Neural progenitor cell (in vitro differentiated cells): ENCODE data around the gene GPHN. TPM values are rescaled to one million over a fixed set of nuclear protein-coding genes. Genes with fewer than 3 reads are reported as not detected.
"Not testable (repeated sequence)": the region's sequence is repeated elsewhere in the genome, so short reads cannot be mapped to it uniquely, and the experiment has no call there.

Experiments
- DNase-seq: peaks from one replicate; pipeline ENCODE4 v3.0.0-alpha.2; 2016; ENCODE audit warnings: low spot score
- H2AFZ ChIP-seq: fragments of 200-600 bp; sonication (generic); replicated peaks from 2 replicates; pipeline ENCODE4 v1.6.1; 2016; ENCODE audit warnings: antibody characterized with exemption
- H3F3A ChIP-seq: fragments of 200-600 bp; sonication (generic); 2 replicates; pipeline ENCODE4 v1.6.1; 2016; ENCODE audit warnings: antibody characterized with exemption, low read depth
- H3K27ac ChIP-seq: fragments of 200-600 bp; sonication (generic); 2 replicates; pipeline ENCODE4 v1.5.1; 2016; ENCODE audit warnings: mild to moderate bottlenecking
- H3K27me3 ChIP-seq: fragments of 200-600 bp; sonication (generic); 2 replicates; pipeline ENCODE4 v1.6.1; 2016; ENCODE audit warnings: mild to moderate bottlenecking, moderate library complexity
- H3K36me3 ChIP-seq: fragments of 200-600 bp; sonication (generic); 2 replicates; pipeline ENCODE4 v1.5.1; 2016
- H3K4me1 ChIP-seq: fragments of 200-600 bp; sonication (generic); 2 replicates; pipeline ENCODE4 v1.6.1; 2016; ENCODE audit warnings: mixed run types
- H3K4me2 ChIP-seq: fragments of 200-600 bp; sonication (generic); 2 replicates; pipeline ENCODE4 v1.6.1; 2016
- H3K4me3 ChIP-seq: fragments of 200-600 bp; sonication (generic); 2 replicates; pipeline ENCODE4 v1.5.1; 2016
- H3K79me2 ChIP-seq: fragments of 200-600 bp; sonication (generic); 2 replicates; pipeline ENCODE4 v1.6.1; 2016; ENCODE audit warnings: low read depth
- H3K9ac ChIP-seq: fragments of 200-600 bp; sonication (generic); 2 replicates; pipeline ENCODE4 v1.6.1; 2016
- H3K9me3 ChIP-seq: fragments of 200-600 bp; sonication (generic); 2 replicates; pipeline ENCODE4 v1.5.1; 2016; ENCODE audit warnings: low read depth
- H4K20me1 ChIP-seq: fragments of 200-600 bp; sonication (generic); 2 replicates; pipeline ENCODE4 v1.6.1; 2016; ENCODE audit warnings: low read depth
- H3K27ac Mint-ChIP-seq: 3 replicates; pipeline ENCODE4 v1.8.0; 2021; ENCODE audit warnings: mixed read lengths
- H3K27me3 Mint-ChIP-seq: 2 replicates; pipeline ENCODE4 v1.8.0; 2022; ENCODE audit warnings: low read depth, mild to moderate bottlenecking, inconsistent platforms, moderate library complexity, mixed read lengths; ENCODE audit not compliant: insufficient read depth
- H3K36me3 Mint-ChIP-seq: 3 replicates; pipeline ENCODE4 v1.8.0; 2021; ENCODE audit warnings: mixed read lengths
- H3K4me1 Mint-ChIP-seq: 3 replicates; pipeline ENCODE4 v1.8.0; 2021; ENCODE audit warnings: mixed read lengths
- H3K4me3 Mint-ChIP-seq: 3 replicates; pipeline ENCODE4 v1.8.0; 2021; ENCODE audit warnings: mild to moderate bottlenecking, moderate library complexity, mixed read lengths
- H3K9me3 Mint-ChIP-seq: 3 replicates; pipeline ENCODE4 v1.8.0; 2020; ENCODE audit warnings: mixed read lengths
- CTCF ChIP-seq: fragments of 200-600 bp; sonication (generic); IDR thresholded peaks from 2 replicates; pipeline ENCODE4 v1.5.1; 2017; ENCODE audit warnings: antibody characterized with exemption, mild to moderate bottlenecking
- EZH2 ChIP-seq: fragments of 200-600 bp; sonication (generic); IDR thresholded peaks from 2 replicates; pipeline ENCODE4 v1.6.1; 2017; ENCODE audit warnings: antibody characterized with exemption, mild to moderate bottlenecking, moderate library complexity
- EZH2phosphoT487 ChIP-seq: fragments of 200-600 bp; sonication (generic); IDR thresholded peaks from 2 replicates; pipeline ENCODE4 v1.6.1; 2017; ENCODE audit warnings: antibody characterized with exemption
- total RNA-seq: library from RNA; depleted of rRNA; stranded (reverse); fragments of >200 nt; gene quantifications from 2 replicates; pipeline ENCODE4 v1.2.3, GENCODE V29; 2015; ENCODE audit warnings: low replicate concordance

Gene GPHN
- total RNA-seq, 1 donor from 2014 or later: 42.9 TPM

DNA sequence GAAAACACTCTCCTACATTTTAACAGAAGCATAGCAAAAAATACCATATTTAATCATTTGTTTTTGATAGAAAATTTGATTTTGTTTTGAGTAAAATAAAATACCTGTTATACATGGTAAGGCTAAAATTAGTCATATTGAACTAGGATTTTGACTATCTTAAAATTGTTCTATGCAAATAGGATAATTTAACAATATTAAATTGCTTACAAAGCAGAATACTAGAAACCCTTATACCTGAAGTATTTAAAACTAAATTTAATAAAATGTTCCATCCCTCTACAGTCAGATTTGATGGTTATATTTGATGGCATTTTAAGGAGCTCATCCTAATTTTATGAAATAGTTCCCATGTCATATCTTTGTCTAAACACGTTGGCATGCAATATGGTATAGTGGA is 323.2 kb downstream of the GPHN start:
- H3K4me2 ChIP-seq: no peak overlapping the region
- Mint-ChIP-seq H3K27me3 (no peaks in the 10 kb centered on the region), H3K9me3 (no peaks in the 10 kb centered on the region), H3K27ac (no peak overlapping the region), H3K36me3 (no peaks in the 10 kb centered on the region), H3K4me1 (no peaks in the 10 kb centered on the region), H3K4me3 (no peak overlapping the region)
- no peaks in the 10 kb centered on the region for H3F3A ChIP-seq
- no peak overlapping the region for H3K4me3 ChIP-seq
- no peaks in the 10 kb centered on the region for H3K36me3 ChIP-seq
- no peaks in the 10 kb centered on the region for H3K79me2 ChIP-seq
- H2AFZ ChIP-seq: no peak overlapping the region
- TF ChIP-seq CTCF: no peak
- TF ChIP-seq EZH2: no peak
- no peak for TF ChIP-seq EZH2phosphoT487
- DNase-seq: no peak
- H3K27me3 ChIP-seq: no peaks in the 10 kb centered on the region
- H3K9me3 ChIP-seq: no peaks in the 10 kb centered on the region
- no peaks in the 10 kb centered on the region for H4K20me1 ChIP-seq
- no peaks in the 10 kb centered on the region for H3K4me1 ChIP-seq
- no peak overlapping the region for H3K27ac ChIP-seq
- no peak overlapping the region for H3K9ac ChIP-seq

GRCh38 chr14:66833816-66834215 is 325.9 kb downstream of the GPHN start:
- Mint-ChIP-seq H3K4me3 (no peak overlapping the region), H3K4me1 (no peaks in the 10 kb centered on the region), H3K27ac (no peak overlapping the region), H3K9me3 (no peaks in the 10 kb centered on the region), H3K36me3 (no peaks in the 10 kb centered on the region), H3K27me3 (no peaks in the 10 kb centered on the region)
- Histone ChIP-seq H3K27me3 (no peaks in the 10 kb centered on the region), H3K27ac (no peak overlapping the region), H4K20me1 (no peaks in the 10 kb centered on the region), H3K79me2 (no peaks in the 10 kb centered on the region), H3K4me2 (no peak overlapping the region), H3K4me3 (no peak overlapping the region), H3F3A (no peaks in the 10 kb centered on the region), H3K9me3 (no peaks in the 10 kb centered on the region), H3K4me1 (no peaks in the 10 kb centered on the region), H2AFZ (no peak overlapping the region), H3K36me3 (no peaks in the 10 kb centered on the region), H3K9ac (no peak overlapping the region)
- no peak for DNase-seq
- TF ChIP-seq EZH2 (no peak), EZH2phosphoT487 (no peak), CTCF (no peak)

- H3K27ac Mint-ChIP-seq, H3K4me3 Mint-ChIP-seq, H3K4me2 ChIP-seq, H3K4me1 Mint-ChIP-seq, H3K9me3 ChIP-seq, H3K79me2 ChIP-seq, H3K9me3 Mint-ChIP-seq, H4K20me1 ChIP-seq, H2AFZ ChIP-seq, H3K27me3 ChIP-seq, H3K27ac ChIP-seq, H3K4me3 ChIP-seq, H3F3A ChIP-seq, H3K36me3 Mint-ChIP-seq, H3K9ac ChIP-seq, DNase-seq, H3K27me3 Mint-ChIP-seq, H3K36me3 ChIP-seq, H3K4me1 ChIP-seq: not testable (repeated sequence)
Measured at GRCh38 chr14:66837436-66837835, 329.5 kb downstream of the GPHN start.

- H3K9me3 Mint-ChIP-seq: no peaks in the 10 kb centered on the region
- no peaks in the 10 kb centered on the region for H3K27me3 Mint-ChIP-seq
- no peak overlapping the region for H3K9ac ChIP-seq
- H3K4me1 Mint-ChIP-seq: peaks cover 4% of the 10 kb centered on the region
- no peak overlapping the region for H2AFZ ChIP-seq
- H3K36me3 Mint-ChIP-seq: no peaks in the 10 kb centered on the region
- no peaks in the 10 kb centered on the region for H3K36me3 ChIP-seq
- H3K79me2 ChIP-seq: no peaks in the 10 kb centered on the region
- TF ChIP-seq EZH2phosphoT487 (no peak), EZH2 (no peak), CTCF (no peak)
- DNase-seq: peak; percentile 39
- H3K9me3 ChIP-seq: no peaks in the 10 kb centered on the region
- H3K4me1 ChIP-seq: peaks cover 14% of the 10 kb centered on the region
- no peak overlapping the region for H3K4me3 Mint-ChIP-seq
- no peaks in the 10 kb centered on the region for H4K20me1 ChIP-seq
- peak overlapping the region; percentile 47 for H3K27ac ChIP-seq
- peaks cover 7% of the 10 kb centered on the region for H3F3A ChIP-seq
- H3K4me2 ChIP-seq: peak overlapping the region; percentile 40
- no peak overlapping the region for H3K4me3 ChIP-seq
- H3K27me3 ChIP-seq: no peaks in the 10 kb centered on the region
- peak overlapping the region; percentile 3 for H3K27ac Mint-ChIP-seq
Measured at GRCh38 chr14:66842911-66843512, 335.1 kb downstream of the GPHN start.
